DOHH2 (cell line): Measurements from ENCODE around the gene TWIST2.

Experiments used
- H3F3A ChIP-seq: fragments of 200-600 bp; sonication (generic), shearing (Covaris generic); 2 replicates; pipeline ENCODE4 v1.6.0; 2016; ENCODE audit warnings: antibody characterized with exemption, mild to moderate bottlenecking; ENCODE audit not compliant: control insufficient read depth, insufficient read depth
- H3K27ac ChIP-seq: fragments of 200-600 bp; sonication (generic); 2 replicates; pipeline ENCODE4 v1.5.1; 2014; ENCODE audit warnings: low read depth, mild to moderate bottlenecking, low read length, moderate library complexity
- H3K27me3 ChIP-seq: fragments of 200-600 bp; sonication (generic); 2 replicates; pipeline ENCODE4 v1.6.1; 2014; ENCODE audit warnings: mild to moderate bottlenecking, low read length, mixed read lengths; ENCODE audit not compliant: control insufficient read depth
- H3K36me3 ChIP-seq: fragments of 200-600 bp; sonication (generic); 2 replicates; pipeline ENCODE4 v1.6.1; 2014; ENCODE audit warnings: mild to moderate bottlenecking, low read length, moderate library complexity, mixed read lengths; ENCODE audit not compliant: control insufficient read depth
- H3K4me1 ChIP-seq: fragments of 200-600 bp; sonication (generic); 2 replicates; pipeline ENCODE4 v1.6.1; 2014; ENCODE audit warnings: mild to moderate bottlenecking, low read length, mixed read lengths; ENCODE audit not compliant: control insufficient read depth
- H3K4me2 ChIP-seq: fragments of 200-600 bp; sonication (generic); 2 replicates; pipeline ENCODE4 v1.6.0; 2014; ENCODE audit warnings: mild to moderate bottlenecking, low read length, moderate library complexity
- H3K4me3 ChIP-seq: fragments of 200-600 bp; sonication (generic); 2 replicates; pipeline ENCODE4 v1.5.1; 2014; ENCODE audit warnings: mild to moderate bottlenecking, low read length, mixed read lengths
- H3K79me2 ChIP-seq: fragments of 200-600 bp; sonication (generic); 2 replicates; pipeline ENCODE4 v1.6.1; 2014; ENCODE audit warnings: mild to moderate bottlenecking, low read length, mixed read lengths; ENCODE audit not compliant: control insufficient read depth
- H3K9me2 ChIP-seq: fragments of 200-600 bp; sonication (generic); replicated peaks from 2 replicates; pipeline ENCODE4 v1.6.1; 2014; ENCODE audit warnings: mild to moderate bottlenecking, low read length, mixed read lengths; ENCODE audit not compliant: control insufficient read depth
- H3K9me3 ChIP-seq: fragments of 200-600 bp; sonication (generic); 2 replicates; pipeline ENCODE4 v1.6.1; 2014; ENCODE audit warnings: antibody characterized with exemption, low read length, mixed read lengths; ENCODE audit not compliant: control insufficient read depth, insufficient read depth
- H4K20me1 ChIP-seq: fragments of 200-600 bp; sonication (generic); 2 replicates; pipeline ENCODE4 v1.6.0; 2014; ENCODE audit warnings: low read depth, mild to moderate bottlenecking, antibody characterized with exemption, low read length, moderate library complexity; ENCODE audit not compliant: control insufficient read depth, insufficient read depth
- EZH2phosphoT487 ChIP-seq: fragments of 200-600 bp; sonication (generic); IDR thresholded peaks from 2 replicates; pipeline ENCODE4 v1.6.1; 2017; ENCODE audit warnings: borderline replicate concordance, mild to moderate bottlenecking, antibody characterized with exemption, low read length, moderate library complexity, mixed read lengths
- TF ChIP-seq, protein P1 (sequence below): fragments of 200-600 bp; sonication (generic); IDR thresholded peaks from one replicate; pipeline ENCODE4 v1.5.1; 2014; ENCODE audit warnings: antibody characterized with exemption, mild to moderate bottlenecking, low read depth, low read length; ENCODE audit not compliant: poor library complexity, severe bottlenecking

Gene TWIST2

DNA sequence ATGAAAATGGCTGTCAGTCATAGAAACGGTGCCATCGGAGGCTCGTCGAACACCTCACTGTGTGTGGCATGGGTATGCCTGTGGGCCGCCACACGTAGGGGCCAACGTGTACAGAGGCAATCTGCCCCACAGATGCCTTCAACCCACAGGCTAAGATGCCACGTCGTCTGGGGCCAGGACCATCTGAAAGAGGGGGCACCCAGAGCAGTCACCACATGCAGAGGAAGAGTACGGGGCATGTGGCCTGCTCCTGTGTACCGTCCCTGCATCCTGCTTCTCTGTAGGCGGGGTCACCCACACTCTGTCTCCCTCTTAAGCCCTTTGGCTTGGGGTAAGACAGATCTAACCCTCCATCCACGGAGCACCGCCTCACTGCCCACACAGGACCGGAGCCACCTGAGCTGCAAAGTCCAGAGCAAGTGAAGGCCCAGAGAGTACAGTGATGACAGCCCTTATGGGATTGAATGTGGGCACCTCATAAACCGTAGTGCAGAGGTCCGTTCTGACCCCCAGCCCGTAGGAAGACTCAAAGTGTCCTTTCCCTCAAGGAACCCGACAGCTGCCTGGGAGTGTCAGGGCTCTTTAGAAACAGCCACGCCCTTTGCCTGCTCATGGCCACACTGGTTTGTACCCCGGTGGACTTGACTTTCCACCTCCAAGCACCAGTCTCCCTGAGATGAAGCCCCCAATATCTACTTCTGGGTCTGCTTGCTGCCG lies 66.2 kb downstream of the TWIST2 start:
- Histone ChIP-seq H3K4me1 (no peaks in the 10 kb centered on the region), H3K36me3 (no peaks in the 10 kb centered on the region), H3K4me2 (no peak overlapping the region), H3F3A (no peaks in the 10 kb centered on the region), H3K4me3 (no peak overlapping the region), H3K79me2 (no peaks in the 10 kb centered on the region), H3K9me3 (no peaks in the 10 kb centered on the region), H3K27ac (no peak overlapping the region), H3K9me2 (no peaks in the 10 kb centered on the region), H4K20me1 (no peaks in the 10 kb centered on the region), H3K27me3 (no peaks in the 10 kb centered on the region)
- no peak for TF ChIP-seq EZH2phosphoT487
- TF ChIP-seq, protein P1, sequence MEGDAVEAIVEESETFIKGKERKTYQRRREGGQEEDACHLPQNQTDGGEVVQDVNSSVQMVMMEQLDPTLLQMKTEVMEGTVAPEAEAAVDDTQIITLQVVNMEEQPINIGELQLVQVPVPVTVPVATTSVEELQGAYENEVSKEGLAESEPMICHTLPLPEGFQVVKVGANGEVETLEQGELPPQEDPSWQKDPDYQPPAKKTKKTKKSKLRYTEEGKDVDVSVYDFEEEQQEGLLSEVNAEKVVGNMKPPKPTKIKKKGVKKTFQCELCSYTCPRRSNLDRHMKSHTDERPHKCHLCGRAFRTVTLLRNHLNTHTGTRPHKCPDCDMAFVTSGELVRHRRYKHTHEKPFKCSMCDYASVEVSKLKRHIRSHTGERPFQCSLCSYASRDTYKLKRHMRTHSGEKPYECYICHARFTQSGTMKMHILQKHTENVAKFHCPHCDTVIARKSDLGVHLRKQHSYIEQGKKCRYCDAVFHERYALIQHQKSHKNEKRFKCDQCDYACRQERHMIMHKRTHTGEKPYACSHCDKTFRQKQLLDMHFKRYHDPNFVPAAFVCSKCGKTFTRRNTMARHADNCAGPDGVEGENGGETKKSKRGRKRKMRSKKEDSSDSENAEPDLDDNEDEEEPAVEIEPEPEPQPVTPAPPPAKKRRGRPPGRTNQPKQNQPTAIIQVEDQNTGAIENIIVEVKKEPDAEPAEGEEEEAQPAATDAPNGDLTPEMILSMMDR, result no peak

DNA sequence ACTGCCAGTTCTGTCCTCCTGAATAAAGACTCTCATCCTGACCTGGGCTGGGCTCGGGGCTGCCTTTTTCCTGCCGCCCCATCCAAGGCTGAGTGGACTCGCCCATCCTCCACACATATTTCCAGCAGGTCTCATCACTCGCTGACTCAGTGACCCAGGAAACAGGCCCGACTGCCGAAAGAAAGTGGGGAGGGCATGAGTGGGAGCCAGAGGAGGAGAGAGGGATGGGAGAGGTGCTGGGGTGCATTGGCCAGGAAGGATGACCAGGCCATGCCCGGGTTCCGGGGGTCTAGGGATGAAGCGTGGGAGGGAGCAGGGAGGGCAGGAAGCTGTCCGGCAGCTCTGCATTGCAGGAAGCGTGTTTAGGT lies 66.7 kb downstream of the TWIST2 start:
- Histone ChIP-seq H3K27me3 (no peaks in the 10 kb centered on the region), H3K9me3 (no peaks in the 10 kb centered on the region), H3F3A (no peaks in the 10 kb centered on the region), H4K20me1 (no peaks in the 10 kb centered on the region), H3K4me2 (no peak overlapping the region), H3K27ac (no peak overlapping the region), H3K4me3 (no peak overlapping the region), H3K4me1 (no peaks in the 10 kb centered on the region), H3K36me3 (no peaks in the 10 kb centered on the region), H3K9me2 (no peaks in the 10 kb centered on the region), H3K79me2 (no peaks in the 10 kb centered on the region)
- TF ChIP-seq, protein P1, result no peak
- no peak for TF ChIP-seq EZH2phosphoT487

DNA sequence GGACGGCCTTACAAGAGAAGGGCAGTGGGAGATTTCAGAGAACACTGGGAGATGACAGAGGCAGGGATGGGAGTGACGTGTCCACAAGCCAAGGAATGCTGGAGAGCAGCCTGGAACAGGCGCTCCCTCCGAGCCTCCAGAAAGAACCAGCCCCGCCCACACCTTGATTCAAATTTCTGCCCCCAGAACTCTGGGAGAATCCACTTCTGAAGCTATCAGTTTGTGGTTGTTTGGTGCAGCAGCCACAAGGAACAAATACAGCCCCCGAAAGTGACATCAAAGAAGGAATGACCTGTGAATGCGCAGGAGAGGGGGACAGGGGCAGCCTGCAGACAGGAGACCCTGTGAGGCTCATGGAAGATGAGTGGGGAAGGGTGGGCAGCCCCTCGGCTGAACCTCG lies 67.3 kb downstream of the TWIST2 start:
- Histone ChIP-seq H4K20me1 (no peaks in the 10 kb centered on the region), H3K4me2 (no peak overlapping the region), H3K4me3 (no peak overlapping the region), H3K4me1 (no peaks in the 10 kb centered on the region), H3K9me2 (no peaks in the 10 kb centered on the region), H3F3A (no peaks in the 10 kb centered on the region), H3K27ac (no peak overlapping the region), H3K79me2 (no peaks in the 10 kb centered on the region), H3K36me3 (no peaks in the 10 kb centered on the region), H3K27me3 (no peaks in the 10 kb centered on the region), H3K9me3 (no peaks in the 10 kb centered on the region)
- no peak for TF ChIP-seq EZH2phosphoT487
- TF ChIP-seq, protein P1, result no peak
